ENCODE measurements around the gene RPL6.
"Not testable (repeated sequence)": the region's sequence is repeated elsewhere in the genome, so short reads cannot be mapped to it uniquely, and the experiment has no call there.

RPL6 gene

GRCh38 chr12:112420740-112421139, 11.3 kb upstream of the RPL6 start:
- in situ Hi-C loops (cut with MboI; ENCODE audit: low pct_unique_long_range_greater_than_20kb, low sequenced_read_pairs, unreplicated experiment): no loop called here
- no peak for TF ChIP-seq CTCF (IDR thresholded peaks at IDR 0.05; ENCODE audit: extremely low read depth, insufficient read depth, missing control alignments)

GRCh38 chr12:112419297-112420133, 10.1 kb upstream of the RPL6 start:
- no peak for TF ChIP-seq CTCF (IDR thresholded peaks at IDR 0.05; ENCODE audit: extremely low read depth, insufficient read depth, missing control alignments)
- in situ Hi-C loops (cut with MboI; ENCODE audit: low pct_unique_long_range_greater_than_20kb, low sequenced_read_pairs, unreplicated experiment): no loop called here
- peak; percentile 33 for DNase-seq (ENCODE audit: low spot score)

More at GRCh38 chr12:112420740-112421139, 11.3 kb upstream of the RPL6 start:
- DNase-seq (ENCODE audit: low spot score): no peak

- peak; percentile 55 for TF ChIP-seq CTCF (IDR thresholded peaks at IDR 0.05; ENCODE audit: extremely low read depth, insufficient read depth, missing control alignments)
- in situ Hi-C loops (cut with MboI; ENCODE audit: low pct_unique_long_range_greater_than_20kb, low sequenced_read_pairs, unreplicated experiment): no loop called here
- peak; percentile 87 for DNase-seq (ENCODE audit: low spot score)
Observed at GRCh38 chr12:112418608-112419296, 9.3 kb upstream of the RPL6 start, which contains the start of gene PTPN11. TSS of gene PTPN11 (plus strand) at chr12:112418947. CDS start at chr12:112419112, 165 bp downstream.

GRCh38 chr12:112418273-112418607, 8.8 kb upstream of the RPL6 start:
- no peak for DNase-seq (ENCODE audit: low spot score)
- no peak for TF ChIP-seq CTCF (IDR thresholded peaks at IDR 0.05; ENCODE audit: extremely low read depth, insufficient read depth, missing control alignments)
- in situ Hi-C loops (cut with MboI; ENCODE audit: low pct_unique_long_range_greater_than_20kb, low sequenced_read_pairs, unreplicated experiment): no loop called here

GRCh38 chr12:112415457-112415856, 6.1 kb upstream of the RPL6 start:
- in situ Hi-C loops (cut with MboI; ENCODE audit: low pct_unique_long_range_greater_than_20kb, low sequenced_read_pairs, unreplicated experiment): not testable (repeated sequence)

GRCh38 chr12:112413855-112414625, 4.6 kb upstream of the RPL6 start:
- TF ChIP-seq CTCF (IDR thresholded peaks at IDR 0.05; ENCODE audit: extremely low read depth, insufficient read depth, missing control alignments): no peak
- in situ Hi-C loops (cut with MboI; ENCODE audit: low pct_unique_long_range_greater_than_20kb, low sequenced_read_pairs, unreplicated experiment): no loop called here
- no peak for DNase-seq (ENCODE audit: low spot score)

More at GRCh38 chr12:112415457-112415856, 6.1 kb upstream of the RPL6 start:
- not testable (repeated sequence) for DNase-seq (ENCODE audit: low spot score)

Data from GM13977 (cell line).